ENCODE data around the gene TSHZ3. TPM values are rescaled to one million over a fixed set of nuclear protein-coding genes. Genes with fewer than 3 reads are reported as not detected.

The TSHZ3 gene, protein sequence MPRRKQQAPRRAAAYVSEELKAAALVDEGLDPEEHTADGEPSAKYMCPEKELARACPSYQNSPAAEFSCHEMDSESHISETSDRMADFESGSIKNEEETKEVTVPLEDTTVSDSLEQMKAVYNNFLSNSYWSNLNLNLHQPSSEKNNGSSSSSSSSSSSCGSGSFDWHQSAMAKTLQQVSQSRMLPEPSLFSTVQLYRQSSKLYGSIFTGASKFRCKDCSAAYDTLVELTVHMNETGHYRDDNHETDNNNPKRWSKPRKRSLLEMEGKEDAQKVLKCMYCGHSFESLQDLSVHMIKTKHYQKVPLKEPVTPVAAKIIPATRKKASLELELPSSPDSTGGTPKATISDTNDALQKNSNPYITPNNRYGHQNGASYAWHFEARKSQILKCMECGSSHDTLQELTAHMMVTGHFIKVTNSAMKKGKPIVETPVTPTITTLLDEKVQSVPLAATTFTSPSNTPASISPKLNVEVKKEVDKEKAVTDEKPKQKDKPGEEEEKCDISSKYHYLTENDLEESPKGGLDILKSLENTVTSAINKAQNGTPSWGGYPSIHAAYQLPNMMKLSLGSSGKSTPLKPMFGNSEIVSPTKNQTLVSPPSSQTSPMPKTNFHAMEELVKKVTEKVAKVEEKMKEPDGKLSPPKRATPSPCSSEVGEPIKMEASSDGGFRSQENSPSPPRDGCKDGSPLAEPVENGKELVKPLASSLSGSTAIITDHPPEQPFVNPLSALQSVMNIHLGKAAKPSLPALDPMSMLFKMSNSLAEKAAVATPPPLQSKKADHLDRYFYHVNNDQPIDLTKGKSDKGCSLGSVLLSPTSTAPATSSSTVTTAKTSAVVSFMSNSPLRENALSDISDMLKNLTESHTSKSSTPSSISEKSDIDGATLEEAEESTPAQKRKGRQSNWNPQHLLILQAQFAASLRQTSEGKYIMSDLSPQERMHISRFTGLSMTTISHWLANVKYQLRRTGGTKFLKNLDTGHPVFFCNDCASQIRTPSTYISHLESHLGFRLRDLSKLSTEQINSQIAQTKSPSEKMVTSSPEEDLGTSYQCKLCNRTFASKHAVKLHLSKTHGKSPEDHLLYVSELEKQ
- 11.7 TPM for polyA plus RNA-seq (ENCODE audit: insufficient read length)
- long read RNA-seq, donor 1, full-length matches to known transcripts = 8 of 8 reads
- long read RNA-seq, donor 1, partial matches to known transcripts = 0 of 8 reads
- long read RNA-seq, donor 1, other reads (novel, unspliced or antisense) = 0 of 8 reads
- long read RNA-seq, donor 2, full-length matches to known transcripts = 3 of 3 reads
- long read RNA-seq, donor 2, partial matches to known transcripts = 0 of 3 reads
- long read RNA-seq, donor 2, other reads (novel, unspliced or antisense) = 0 of 3 reads
- long read RNA-seq, donor 3, full-length matches to known transcripts = 4 of 4 reads
- long read RNA-seq, donor 3, partial matches to known transcripts = 0 of 4 reads
- long read RNA-seq, donor 3, other reads (novel, unspliced or antisense) = 0 of 4 reads
- long read RNA-seq, donor 4, full-length matches to known transcripts = 1 of 1 reads
- long read RNA-seq, donor 4, partial matches to known transcripts = 0 of 1 reads
- long read RNA-seq, donor 4, other reads (novel, unspliced or antisense) = 0 of 1 reads
- long read RNA-seq, donor 5, full-length matches to known transcripts = 1 of 1 reads
- long read RNA-seq, donor 5, partial matches to known transcripts = 0 of 1 reads
- long read RNA-seq, donor 5, other reads (novel, unspliced or antisense) = 0 of 1 reads
- long read RNA-seq, donor 6, full-length matches to known transcripts = 2 of 2 reads
- long read RNA-seq, donor 6, partial matches to known transcripts = 0 of 2 reads
- long read RNA-seq, donor 6, other reads (novel, unspliced or antisense) = 0 of 2 reads
- long read RNA-seq, donor 7, full-length matches to known transcripts = 1 of 1 reads
- long read RNA-seq, donor 7, partial matches to known transcripts = 0 of 1 reads
- long read RNA-seq, donor 7, other reads (novel, unspliced or antisense) = 0 of 1 reads
- long read RNA-seq, donor 8, full-length matches to known transcripts = 1 of 1 reads
- long read RNA-seq, donor 8, partial matches to known transcripts = 0 of 1 reads
- long read RNA-seq, donor 8, other reads (novel, unspliced or antisense) = 0 of 1 reads

DNA sequence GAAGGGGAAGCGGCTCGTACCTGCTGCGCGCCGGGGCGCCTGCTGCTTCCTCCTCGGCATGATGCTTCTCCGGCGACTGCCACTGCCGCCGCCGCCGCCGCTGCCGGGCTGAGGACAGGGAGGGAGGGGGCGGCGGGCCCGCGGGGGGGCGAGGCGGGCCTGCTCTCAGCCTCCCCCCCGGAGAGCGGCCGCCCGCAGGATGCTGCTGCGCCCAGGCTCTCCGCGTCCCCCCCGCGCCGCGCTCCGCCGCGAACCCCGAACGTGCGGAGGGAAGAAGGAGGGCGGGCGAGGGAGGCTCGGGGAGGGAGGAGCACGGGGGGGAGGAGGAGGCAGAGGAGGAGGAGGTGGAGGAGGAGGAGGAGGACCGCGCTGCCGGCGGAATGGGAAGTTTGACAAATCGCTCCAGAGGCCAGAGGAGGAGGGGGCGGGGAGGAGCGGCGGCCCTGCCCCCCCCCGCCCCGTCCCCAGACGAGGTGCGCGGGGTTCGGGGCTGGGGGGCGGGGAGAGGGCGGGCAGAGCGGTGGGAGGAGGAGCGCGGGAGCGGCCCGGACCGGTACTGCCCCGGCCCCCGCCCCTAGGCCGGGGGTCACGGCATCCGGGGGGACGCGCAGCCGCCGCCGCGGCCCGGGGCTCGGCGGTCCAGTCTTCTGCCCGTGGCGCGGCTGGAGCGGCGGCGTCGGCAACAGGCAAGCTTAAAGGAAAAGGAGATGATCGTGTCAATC, at the start of gene TSHZ3:
TSS of gene TSHZ3 (minus strand) at position 277 of the 722 bp plus-strand sequence. CDS start at position 60, 217 bp downstream.
- no peak for DNase-seq

DNA sequence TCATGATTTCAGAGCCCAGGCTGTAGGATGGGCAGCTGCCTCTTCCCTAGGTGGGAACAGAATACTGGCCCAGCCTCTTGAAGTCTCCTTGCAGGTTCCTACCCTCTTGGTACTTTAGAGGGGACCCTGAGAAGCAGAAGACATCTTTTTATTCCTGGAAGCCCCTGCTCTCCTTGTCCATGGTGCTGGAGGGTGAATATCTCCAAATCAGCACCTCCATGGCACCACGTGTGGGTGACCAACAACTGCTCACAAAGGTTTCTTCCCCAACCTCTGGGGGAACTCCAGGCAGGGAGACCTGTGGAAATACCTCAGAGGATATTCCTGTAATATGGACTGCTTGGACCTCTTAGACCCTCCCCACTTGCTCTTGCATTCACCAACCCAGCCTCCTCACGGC, 48.1 kb upstream of the TSHZ3 start:
- DNase-seq = no peak

DNA sequence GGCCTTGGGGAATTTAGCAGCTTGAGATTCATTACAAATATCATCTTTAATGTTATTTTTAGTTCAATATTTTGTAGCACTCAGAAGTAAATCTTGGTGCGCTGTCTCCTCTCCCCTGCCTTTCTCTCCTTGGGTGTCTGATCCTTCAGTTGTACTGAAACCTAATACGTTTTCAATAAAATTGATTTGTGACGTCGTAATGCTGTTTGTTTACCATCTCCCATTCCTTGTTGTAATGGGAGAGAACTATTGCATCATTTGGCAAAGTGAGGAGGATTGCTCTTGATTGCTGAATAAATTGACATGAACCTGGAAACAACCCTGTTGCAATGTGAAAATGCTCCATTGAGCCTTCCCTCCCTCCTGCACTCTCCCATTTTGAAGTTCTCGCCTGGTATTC, 43.2 kb upstream of the TSHZ3 start:
- DNase-seq = peak; percentile 37

DNA sequence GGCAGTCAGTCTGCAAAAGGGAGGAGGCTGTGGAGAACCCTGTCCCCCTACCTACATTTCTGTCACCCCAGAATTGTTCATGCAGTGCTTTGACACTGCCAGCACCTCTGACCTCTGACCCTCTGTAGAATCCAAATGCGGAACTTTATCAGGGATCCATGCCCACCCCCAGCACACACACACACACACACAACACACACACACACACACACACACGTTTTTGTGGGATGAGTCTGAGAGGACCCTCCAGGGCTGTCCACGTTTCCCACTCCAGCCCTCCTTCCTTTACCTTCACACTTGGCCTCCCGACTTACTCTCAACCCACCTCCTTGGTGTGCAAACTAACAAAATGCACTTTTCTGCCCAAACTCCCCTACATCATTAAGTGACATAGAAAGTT, 42.3 kb upstream of the TSHZ3 start:
- no peak for DNase-seq

DNA sequence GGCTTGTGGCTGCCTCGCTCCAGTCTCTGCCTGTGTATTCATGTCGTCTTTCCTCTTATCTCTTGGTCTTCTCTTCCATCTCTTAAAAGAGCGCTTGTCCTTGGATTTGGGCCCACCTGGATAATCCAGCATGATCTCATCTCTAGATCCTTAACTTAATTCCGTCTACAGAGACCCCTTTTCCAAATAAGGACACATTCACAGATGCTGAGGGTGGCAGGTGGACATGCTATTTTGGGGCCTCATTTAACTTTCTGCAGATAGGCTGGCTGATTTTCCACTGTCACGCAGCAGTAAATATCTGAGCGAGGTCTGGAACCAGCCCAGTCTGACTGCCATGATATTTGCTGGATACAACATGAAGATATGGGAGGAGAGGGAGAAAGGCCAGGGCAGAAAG, 41.5 kb upstream of the TSHZ3 start:
- no peak for DNase-seq

DNA sequence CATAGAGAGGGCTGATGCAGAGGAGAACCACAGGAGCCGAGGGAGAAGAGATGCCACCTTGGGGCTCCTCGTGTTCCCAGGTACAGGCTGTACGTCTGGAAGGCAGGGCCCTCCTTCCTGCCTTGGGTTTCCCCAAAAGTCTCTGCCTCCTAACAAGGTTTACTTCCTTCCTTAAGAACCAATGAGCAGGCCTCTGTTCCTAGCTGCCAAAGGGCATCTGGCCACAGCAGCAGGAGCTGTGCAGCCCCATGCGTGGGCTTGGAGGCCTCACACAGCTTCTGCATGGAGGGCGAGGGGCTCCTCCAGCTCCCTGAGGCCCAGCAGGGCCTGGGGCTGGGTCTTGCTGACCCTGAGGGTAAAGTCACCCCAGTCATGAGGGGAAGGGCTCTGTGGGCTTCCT, 40.6 kb upstream of the TSHZ3 start:
- no peak for DNase-seq

DNA sequence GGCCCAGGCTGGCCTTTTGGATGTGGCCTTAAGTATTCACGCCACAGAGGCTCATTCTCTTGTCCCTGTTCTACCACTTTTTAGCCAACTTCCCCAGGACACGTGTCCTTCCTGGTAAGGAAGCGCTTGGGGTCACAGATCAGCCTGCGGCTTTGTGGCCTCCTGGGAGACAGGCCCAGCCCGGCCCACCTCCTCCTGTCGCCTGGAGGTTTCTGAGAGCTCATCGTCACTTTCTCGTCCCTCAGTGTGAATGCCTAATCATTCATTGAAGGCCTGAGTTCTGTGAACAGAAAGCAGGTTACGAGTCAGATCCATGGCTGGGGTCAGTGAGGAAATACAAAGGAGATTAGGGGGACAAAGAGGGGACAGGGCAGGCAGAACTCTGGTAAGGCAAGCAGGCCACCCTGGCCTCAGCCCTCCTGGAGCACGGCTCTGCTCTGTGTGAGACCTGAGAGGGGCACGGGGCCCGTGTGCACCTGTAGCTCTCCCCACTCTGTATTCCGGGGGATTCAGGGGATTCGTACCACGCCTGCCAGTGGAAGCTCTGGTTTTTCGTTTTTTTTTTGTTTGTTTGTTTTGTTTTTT, 38.6 kb upstream of the TSHZ3 start:
- no peak for DNase-seq

DNA sequence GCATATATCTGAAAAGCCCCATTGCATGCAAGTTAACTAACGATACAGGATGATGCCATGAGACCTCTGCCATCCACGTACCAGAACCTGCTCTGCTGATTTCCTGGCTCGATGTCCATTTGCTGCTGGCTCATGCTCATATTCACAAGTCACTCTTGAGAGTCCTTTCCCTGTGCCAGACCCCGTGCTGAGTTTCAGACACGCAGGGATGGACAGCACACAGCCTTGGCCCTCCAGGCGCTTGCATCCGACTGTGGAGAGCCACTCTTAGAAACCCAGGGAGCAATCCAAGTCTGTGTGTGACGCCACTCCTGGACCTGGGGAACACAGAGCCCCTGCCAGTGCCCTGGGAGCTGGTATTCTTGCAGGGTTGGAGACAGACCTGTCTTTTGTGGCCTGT, 37.6 kb upstream of the TSHZ3 start:
- DNase-seq = no peak

DNA sequence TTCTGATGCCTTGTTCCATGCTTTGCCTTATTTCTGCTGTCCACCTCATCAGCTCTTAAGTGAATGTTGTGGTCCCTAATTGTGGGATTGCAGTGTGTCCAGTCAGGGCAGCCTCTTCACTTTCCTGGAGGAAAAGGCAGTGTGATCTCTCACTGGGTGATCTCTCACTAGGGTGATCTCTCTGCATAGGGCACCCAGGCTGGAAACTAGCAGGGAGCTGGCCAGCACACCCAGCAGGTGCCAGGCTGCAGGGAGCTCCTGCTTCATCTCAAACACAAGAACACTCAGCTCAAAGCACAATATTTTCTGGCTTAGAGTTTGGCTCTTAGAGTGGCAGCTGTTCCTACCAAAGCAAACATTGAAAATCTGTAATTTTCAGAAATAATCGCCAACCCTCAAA, 36.5 kb upstream of the TSHZ3 start:
- no peak for DNase-seq

DNA sequence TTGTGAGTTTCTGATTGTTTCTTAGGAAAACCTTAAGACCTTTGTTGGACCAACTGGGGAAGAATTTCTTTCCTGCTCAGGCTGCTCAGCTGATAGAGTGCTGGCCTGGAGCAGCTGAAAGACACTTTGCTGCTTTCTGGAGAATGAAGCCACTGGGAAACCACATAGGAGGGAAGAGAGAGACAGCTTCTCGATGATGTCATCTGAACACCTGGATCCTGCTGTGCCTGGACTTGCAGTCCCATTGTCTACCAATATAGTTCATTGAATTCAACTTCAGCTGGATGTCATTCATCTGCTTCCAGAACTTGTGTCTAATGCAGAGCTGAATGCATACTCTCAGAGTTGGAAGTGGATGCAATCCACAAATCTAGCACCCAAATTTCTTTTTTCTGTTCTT, 34.3 kb upstream of the TSHZ3 start:
- no peak for DNase-seq

DNA sequence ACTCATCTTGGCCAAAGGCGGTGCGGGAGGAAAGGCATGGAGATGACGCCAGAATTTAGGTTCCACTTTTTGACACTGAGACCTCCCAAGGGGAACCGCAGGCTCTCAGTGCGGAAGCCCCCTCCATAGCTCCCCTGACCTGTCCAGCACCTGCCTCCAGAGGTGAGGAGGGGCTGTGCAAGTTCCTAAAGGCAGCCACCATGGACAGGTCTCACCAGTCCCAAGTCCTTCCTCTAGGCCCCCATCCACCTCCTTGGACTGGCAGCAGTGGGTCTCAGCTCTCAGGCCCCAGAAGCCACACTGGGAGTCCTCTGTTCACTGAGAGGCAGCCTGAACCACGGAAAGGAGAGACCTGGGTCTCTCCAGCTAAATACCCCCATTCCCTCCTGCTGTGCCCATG, 31.6 kb upstream of the TSHZ3 start:
- DNase-seq = no peak

DNA sequence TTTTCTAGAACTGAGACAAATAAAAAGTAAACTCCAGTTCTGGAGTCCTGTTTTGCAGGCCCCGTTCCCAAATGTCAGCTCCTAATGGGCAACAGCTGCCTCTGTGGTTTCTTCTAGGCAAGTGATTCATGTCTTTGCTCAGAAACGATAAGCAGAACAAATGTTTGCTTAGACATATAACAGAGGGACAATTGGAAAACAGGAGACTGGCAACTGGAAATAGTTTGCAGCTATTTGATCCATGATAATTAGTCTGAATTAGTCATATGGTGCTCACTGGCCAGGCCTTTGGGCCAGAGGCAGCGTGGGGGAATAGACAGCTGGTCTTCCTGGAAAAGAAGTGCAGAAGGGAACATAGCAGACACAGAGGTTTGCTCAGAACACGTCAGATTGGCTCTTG, 29.2 kb upstream of the TSHZ3 start:
- DNase-seq = no peak

DNA sequence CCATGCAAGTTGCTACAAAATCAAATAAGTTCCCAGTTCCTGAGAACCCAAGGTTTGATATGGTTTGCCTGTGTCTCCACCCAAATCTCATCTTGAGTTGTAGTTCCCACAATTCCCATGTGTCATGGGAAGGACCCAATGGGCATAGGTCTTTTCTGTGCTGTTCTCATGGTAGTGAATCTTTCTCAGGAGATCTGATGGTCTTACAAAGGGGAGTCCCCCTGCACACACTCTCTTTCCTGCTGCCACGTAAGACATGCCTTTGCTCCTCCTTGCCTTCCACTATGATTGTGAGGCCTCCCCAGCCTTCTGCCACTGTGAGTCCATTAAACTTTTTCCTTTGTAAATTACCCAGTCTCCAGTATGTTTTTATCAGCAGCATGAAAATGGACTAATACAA, 28.5 kb upstream of the TSHZ3 start:
- no peak for DNase-seq

DNA sequence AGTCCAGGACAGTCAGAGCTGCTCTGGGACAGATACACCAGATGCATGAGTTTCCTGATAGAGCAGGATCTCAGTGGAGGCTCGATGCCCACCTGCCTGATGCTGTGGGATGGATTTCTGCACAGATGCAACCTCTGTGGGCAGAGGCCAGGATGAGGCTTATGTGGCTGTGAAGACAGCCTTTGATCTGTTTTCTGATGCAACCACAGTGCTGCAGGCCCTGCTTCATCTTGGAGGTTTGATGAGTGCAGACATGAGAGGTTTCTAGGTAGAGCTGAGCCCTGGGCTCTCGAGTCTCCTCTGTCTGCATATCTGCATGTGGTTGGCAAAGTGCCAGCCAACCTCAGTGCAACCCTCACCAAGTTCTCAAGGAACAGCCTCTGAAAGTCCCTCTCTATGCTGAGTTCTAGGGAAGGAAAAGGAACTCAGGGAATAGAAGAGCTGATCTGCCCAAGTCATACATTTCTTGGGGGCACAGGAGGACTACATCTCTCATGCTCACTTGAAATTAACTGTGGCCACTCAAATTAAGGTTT, 23.1 kb upstream of the TSHZ3 start:
- no peak for DNase-seq

DNA sequence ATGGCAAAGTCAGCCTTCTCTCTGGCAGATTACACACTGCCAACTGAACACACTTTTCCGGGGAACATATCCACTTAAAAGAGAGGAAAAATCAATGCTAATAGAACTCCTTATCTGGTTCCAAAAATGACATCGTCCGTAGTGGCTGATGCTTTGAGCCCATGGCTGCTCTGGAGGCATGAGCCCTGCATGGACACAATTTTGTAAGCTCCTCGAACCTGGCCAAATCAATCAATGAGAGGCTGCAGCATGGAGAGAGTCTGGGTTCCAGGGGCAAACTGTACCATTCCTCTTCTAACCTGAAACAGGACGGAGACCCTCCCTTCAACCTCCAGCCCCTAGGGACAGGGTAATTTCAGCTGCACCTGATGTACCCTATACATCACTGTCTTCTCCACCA, 21.0 kb upstream of the TSHZ3 start:
- no peak for DNase-seq

DNA sequence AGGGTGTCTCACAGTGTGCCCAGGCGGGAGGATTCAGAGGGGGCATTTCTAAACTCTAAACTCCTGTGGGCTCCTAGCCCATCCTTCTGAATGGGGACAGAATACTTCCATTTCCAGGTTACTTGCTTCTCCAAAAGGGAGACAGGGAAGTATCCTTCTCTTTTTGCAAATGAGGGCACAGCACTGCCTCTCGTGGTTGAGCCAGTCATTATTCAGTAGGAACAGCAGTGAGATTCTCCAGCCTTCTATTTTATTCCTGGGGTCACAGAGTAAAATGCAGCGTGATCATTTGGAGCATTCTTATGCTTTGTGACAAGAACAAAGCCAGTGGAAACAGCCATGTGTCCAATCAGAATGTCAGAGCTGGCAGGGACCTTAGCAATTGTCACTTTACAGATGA, 15.7 kb upstream of the TSHZ3 start:
- DNase-seq = no peak

DNA sequence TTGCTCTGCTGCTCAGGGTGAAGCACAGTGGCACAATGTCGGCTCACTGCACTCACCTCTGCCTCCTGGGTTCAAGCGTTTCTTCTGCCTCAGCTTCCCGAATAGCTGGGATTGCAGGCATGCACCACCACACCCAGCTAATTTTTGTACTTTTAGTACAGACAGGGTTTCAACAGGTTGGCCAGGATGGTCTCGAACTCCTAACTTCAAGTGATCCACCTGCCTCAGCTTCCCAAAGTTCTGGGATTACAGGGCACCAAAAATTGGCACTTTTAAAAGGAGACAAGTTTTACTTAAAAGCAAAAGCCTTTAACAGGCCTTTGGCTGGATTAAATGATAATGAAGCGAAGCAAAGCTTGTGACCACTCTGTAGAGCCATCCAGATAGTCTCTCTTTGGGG, 12.5 kb upstream of the TSHZ3 start:
- DNase-seq = no peak

DNA sequence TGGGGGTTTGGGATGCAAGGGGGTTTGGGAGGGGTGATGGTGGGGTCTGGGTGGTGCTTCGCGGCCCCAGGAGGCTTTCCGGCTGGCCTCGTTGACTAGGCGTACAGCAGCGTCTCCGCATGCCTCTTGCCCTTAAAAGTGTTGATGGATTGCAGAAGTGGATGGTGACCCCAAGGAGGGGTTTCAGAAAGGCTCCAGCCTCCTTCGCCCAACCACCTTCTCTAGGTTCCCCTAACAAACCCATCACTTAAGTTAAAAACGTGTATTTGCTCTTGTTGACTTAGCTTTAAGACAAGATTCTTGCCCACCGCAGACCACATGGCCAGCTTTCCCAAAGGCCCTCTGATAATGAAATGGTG, 8.1 kb upstream of the TSHZ3 start:
- DNase-seq = no peak

DNA sequence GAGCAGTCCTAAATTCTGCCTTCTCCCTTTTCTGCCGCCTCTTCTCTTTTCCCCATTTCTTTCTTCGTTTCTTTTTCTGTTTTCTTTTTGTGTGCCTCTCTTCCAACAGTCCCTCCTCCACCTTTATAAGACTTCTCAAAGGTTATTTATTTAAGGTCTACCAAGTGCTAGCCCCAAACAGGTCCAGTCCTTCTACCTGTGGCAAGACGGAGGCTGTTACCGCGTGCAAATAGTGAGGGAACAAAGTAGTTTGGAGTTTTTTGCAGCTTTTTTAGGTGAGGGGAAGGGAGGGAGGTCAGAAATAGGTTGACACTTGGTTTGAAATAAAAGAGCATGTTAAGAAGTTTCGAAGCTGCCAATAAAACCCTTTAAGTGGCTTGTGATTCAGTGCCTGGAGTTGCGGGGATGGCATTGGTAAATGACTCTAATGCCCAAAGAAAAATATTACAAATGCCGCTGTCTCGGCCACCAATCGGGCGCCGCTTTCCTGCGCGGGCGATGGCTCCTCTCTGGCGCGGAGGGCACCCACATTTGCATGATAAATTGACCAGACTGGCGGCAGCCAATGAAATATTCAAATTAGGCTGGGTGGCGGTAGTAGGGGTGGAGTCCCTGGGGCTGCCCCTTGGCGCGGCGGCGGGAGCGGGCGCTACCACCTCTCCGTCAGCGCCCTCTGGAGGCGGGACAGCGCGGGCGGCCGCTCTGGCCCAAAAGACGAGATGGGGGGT, 7.5 kb upstream of the TSHZ3 start:
- DNase-seq = no peak
